GM12878 (cell line): Measurements from ENCODE around the gene TET1. TPM values are rescaled to one million over a fixed set of nuclear protein-coding genes. Genes with fewer than 3 reads are reported as not detected.
"Not testable (repeated sequence)": the region's sequence is repeated elsewhere in the genome, so short reads cannot be mapped to it uniquely, and the experiment has no call there.

Source experiments
- ATAC-seq: fragments of 200-7000 bp; cut with Tn5 transposase; 3 replicates; pipeline ENCODE4 v1.9.1; 2020; ENCODE audit warnings: mild to moderate bottlenecking, moderate library complexity
- BruUV-seq: library from RNA; stranded (reverse); fragments of 400-500 nt; replicated peaks from 2 replicates; lab custom pipeline; 2021; lab: Mats Ljungman, UMichigan
- CTCF ChIA-PET: fragments of 300-600 bp; sonication (Branson Sonifier 250); formaldehyde crosslinking; extraction: SDS; loops from one replicate; lab custom pipeline; 2021; ENCODE audit warnings: inconsistent platforms; lab: Yijun Ruan, JAX
- POLR2A ChIA-PET: fragments of 350-600 bp; formaldehyde crosslinking; extraction: SDS; loops from one replicate; lab custom pipeline; 2021; ENCODE audit warnings: inconsistent platforms; lab: Charles Lee
- RAD21 ChIA-PET: fragments of 300-600 bp; sonication (Branson Sonifier 250); formaldehyde crosslinking; loops from one replicate; lab custom pipeline; 2023; ENCODE audit warnings: antibody characterized with exemption; ENCODE audit not compliant: unreplicated experiment; lab: Charles Lee
- SMC1A ChIA-PET: fragments of 300-600 bp; sonication (Branson Sonifier 250); formaldehyde crosslinking; loops from one replicate; lab custom pipeline; 2023; ENCODE audit not compliant: unreplicated experiment, uncharacterized antibody; lab: Charles Lee
- DNase-seq: peaks from one replicate; pipeline ENCODE4 v3.0.0-alpha.2; 2011; ENCODE audit warnings: low read depth, low spot score
- FAIRE-seq: peaks from 3 replicates; lab custom pipeline; 2011; peaks lifted over from hg19 to GRCh38; lab: Jason Lieb, UNC
- H2AFZ ChIP-seq: 2 replicates; pipeline ENCODE4 v1.6.0; 2011; ENCODE audit warnings: low read depth, low read length, control low read depth; ENCODE audit not compliant: control insufficient read depth
- H3K27ac ChIP-seq: 2 replicates; pipeline ENCODE4 v1.5.1; 2011; ENCODE audit warnings: control low read depth; ENCODE audit not compliant: control insufficient read depth, insufficient read depth
- H3K27me3 ChIP-seq, 2 experiments: replicated peaks in 1 of 2; 2 replicates each; pipeline versions ENCODE4 v1.6.0 to v1.6.1; 2011; ENCODE audit warnings: low read length in 1 of 2; ENCODE audit not compliant: control insufficient read depth in 2 of 2, insufficient read depth in 2 of 2
- H3K36me3 ChIP-seq, 2 experiments: 2 replicates each; pipeline ENCODE4 v1.5.1; 2011; ENCODE audit warnings: low read length in 1 of 2; ENCODE audit not compliant: control insufficient read depth in 2 of 2, insufficient read depth in 2 of 2
- H3K4me1 ChIP-seq: 2 replicates; pipeline ENCODE4 v1.6.1; 2011; ENCODE audit warnings: mild to moderate bottlenecking, low read length, moderate library complexity, mixed read lengths; ENCODE audit not compliant: control insufficient read depth, insufficient read depth
- H3K4me2 ChIP-seq: 2 replicates; pipeline ENCODE4 v1.6.0; 2011; ENCODE audit warnings: control low read depth; ENCODE audit not compliant: control insufficient read depth, insufficient read depth
- H3K4me3 ChIP-seq: fragments of 200-600 bp; sonication (generic); 2 replicates; pipeline ENCODE4 v1.5.1; 2016
- H3K79me2 ChIP-seq: 2 replicates; pipeline ENCODE4 v1.6.0; 2011; ENCODE audit warnings: low read length; ENCODE audit not compliant: control insufficient read depth, insufficient read depth
- H3K9ac ChIP-seq: 2 replicates; pipeline ENCODE4 v1.8.0; 2011; ENCODE audit warnings: low read length, control low read depth, mixed read lengths; ENCODE audit not compliant: control insufficient read depth, insufficient read depth
- H3K9me3 ChIP-seq: replicated peaks from 3 replicates; pipeline ENCODE4 v1.5.1; 2011; ENCODE audit warnings: mild to moderate bottlenecking, low read length; ENCODE audit not compliant: control insufficient read depth, insufficient read depth
- H4K20me1 ChIP-seq: 2 replicates; pipeline ENCODE4 v1.6.0; 2011; ENCODE audit not compliant: control insufficient read depth, insufficient read depth
- NKRF ChIP-seq: fragments of 450-650 bp; conservative IDR thresholded peaks from 2 replicates; pipeline ENCODE4 v1.6.1; 2017; ENCODE audit warnings: mild to moderate bottlenecking, moderate library complexity
- POU2F2 ChIP-seq: IDR thresholded peaks from 3 replicates; pipeline ENCODE4 v1.6.1; 2011; ENCODE audit warnings: low read depth, mild to moderate bottlenecking, low read length, borderline replicate concordance
- RBBP5 ChIP-seq: fragments of 200-600 bp; sonication (generic); conservative IDR thresholded peaks from 2 replicates; pipeline ENCODE4 v1.6.1; 2016
- YY1 ChIP-seq: IDR thresholded peaks from 2 replicates; pipeline ENCODE4 v1.6.1; 2011; ENCODE audit warnings: low read depth, mild to moderate bottlenecking, low read length
- WGBS: methylation state at CpG from one replicate; pipeline ENCODE4 v1.1.6; 2016; ENCODE audit warnings: low lambda C conversion rate; ENCODE audit not compliant: insufficient replicate concordance, insufficient coverage; ENCODE audit errors: missing lambda C conversion rate; 5-methylcytosine and 5-hydroxymethylcytosine counted together
- in situ Hi-C: fragments of 300-500 bp; cut with MboI; formaldehyde crosslinking; loops from 9 replicates; pipeline ENCODE4 v1.14.3; 2018; ENCODE audit warnings: mixed read lengths
- intact Hi-C: fragments of 100-400 bp; cut with micrococcal nuclease; formaldehyde crosslinking; loops from one replicate; pipeline ENCODE4 v1.14.2; 2022; ENCODE audit not compliant: unreplicated experiment
- polyA plus RNA-seq, 11 experiments: library from polyadenylated mRNA; depleted of rRNA in 4 of 11; unstranded in 6 of 11; stranded (reverse) in 5 of 11; fragments of >200 nt; fragmentation: Nextera tagmentation in 4 of 11; fragmentation: Illumina TruSeq in 1 of 11; extraction: Ambion mirVana in 4 of 11; extraction: Trizol in 1 of 11; gene quantifications; 1 replicate in 1 of 11; 2 replicates in 10 of 11; pipeline versions ENCODE4 v1.2.1 to v1.2.3, GENCODE V29; 2011 to 2016; ENCODE audit warnings: inconsistent platforms in 2 of 11, missing spikeins in 2 of 11, low read depth in 1 of 11
- total RNA-seq, 4 experiments: library from RNA; depleted of rRNA in 3 of 4; stranded (reverse); fragments of >200 nt in 3 of 4; fragmentation: Illumina TruSeq in 1 of 4; extraction: Trizol in 1 of 4; gene quantifications; 2 replicates each; pipeline versions ENCODE4 v1.2.1 to v1.2.3, GENCODE V29; 2013 to 2021

TET1 gene
- total and polyA plus RNA-seq, 10 of the 15 experiments (the other 5 are each of a cell fraction or from before 2014, with no cell fraction given): 0.22 to 1.4 (median 0.60) TPM

- Histone ChIP-seq H3K9ac (no peak overlapping the region), H3K27me3 (no peaks in the 10 kb centered on the region), H3K4me1 (no peaks in the 10 kb centered on the region), H4K20me1 (no peaks in the 10 kb centered on the region), H3K9me3 (no peaks in the 10 kb centered on the region), H3K27ac (no peak overlapping the region), H3K4me3 (no peak overlapping the region), H3K36me3 (no peaks in the 10 kb centered on the region), H3K4me2 (no peak overlapping the region), H3K79me2 (no peaks in the 10 kb centered on the region), H2AFZ (no peak overlapping the region)
- 77% methylated on average over 3 of the region's 3 CpGs for WGBS
- RAD21 ChIA-PET: no interaction called here
- CTCF ChIA-PET: no interaction called here
- DNase-seq (no peak), FAIRE-seq (no peak), ATAC-seq (no peak)
- no peak for TF ChIP-seq YY1
- no peak for TF ChIP-seq POU2F2
- no peak for TF ChIP-seq RBBP5
- no peak for TF ChIP-seq NKRF
- in situ Hi-C loops: no loop called here
- BruUV-seq: no TSS peak
- POLR2A ChIA-PET: no interaction called here
- intact Hi-C loops: no loop called here
- SMC1A ChIA-PET: no interaction called here
Measured at GRCh38 chr10:68636335-68636734, 76.2 kb downstream of the TET1 start.

GRCh38 chr10:68643550-68643949, 83.4 kb downstream of the TET1 start:
- RAD21 ChIA-PET, DNase-seq, H3K27me3 ChIP-seq, POLR2A ChIA-PET, H2AFZ ChIP-seq, in situ Hi-C loops, H3K4me1 ChIP-seq, SMC1A ChIA-PET, H3K36me3 ChIP-seq, H3K9ac ChIP-seq, CTCF ChIA-PET, H3K4me2 ChIP-seq, H3K9me3 ChIP-seq, H3K79me2 ChIP-seq, ATAC-seq, BruUV-seq, H3K4me3 ChIP-seq, H3K27ac ChIP-seq, intact Hi-C loops, H4K20me1 ChIP-seq, FAIRE-seq: not testable (repeated sequence)
- 82% methylated on average over 5 of the region's 5 CpGs for WGBS
